ENCODE measurements around the gene OSBP2. TPM values are rescaled to one million over a fixed set of nuclear protein-coding genes. Genes with fewer than 3 reads are reported as not detected.

Gene OSBP2
- total RNA-seq, 2 donors from 2014 or later = 4.0 to 16.8 TPM

DNA sequence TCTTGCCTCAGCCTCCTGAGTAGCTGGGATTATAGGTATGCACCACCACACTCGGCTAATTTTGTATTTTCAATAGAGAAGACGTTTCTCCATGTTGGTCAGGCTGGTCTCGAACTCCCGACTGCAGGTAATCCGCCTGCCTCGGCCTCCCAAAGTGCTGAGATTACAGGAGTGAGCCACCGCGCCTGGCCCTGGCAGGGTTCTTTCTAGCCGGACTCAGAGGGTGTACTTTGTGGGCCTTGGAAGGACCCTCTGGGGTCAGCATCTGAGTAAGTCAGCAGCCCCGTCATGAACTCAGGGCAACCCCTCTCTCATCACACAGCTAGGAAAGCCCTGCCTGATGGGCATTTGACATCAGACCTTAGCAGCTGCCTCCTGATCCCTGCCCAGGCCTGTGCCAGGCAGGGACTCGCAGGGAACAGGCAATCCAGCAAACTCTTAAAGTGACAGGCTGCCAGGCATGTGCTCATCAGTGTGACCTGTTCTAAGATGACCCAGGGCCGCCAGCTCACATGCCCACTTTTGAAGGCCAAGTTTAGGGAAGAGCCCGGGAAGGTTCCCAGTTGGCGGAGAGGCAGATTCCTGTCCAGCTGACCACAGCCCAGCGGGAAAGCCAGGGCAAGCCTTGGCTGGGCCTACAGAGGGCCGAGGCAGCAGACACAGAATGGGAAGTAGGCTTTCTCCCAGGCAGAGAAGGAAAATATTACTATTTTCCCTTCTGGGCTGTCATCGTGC is 181.0 kb downstream of the OSBP2 start:
- Histone ChIP-seq H3K4me3 (no peak overlapping the region), H3K36me3 (no peaks in the 10 kb centered on the region), H3K4me1 (peaks cover 0 to 43% of the 10 kb centered on the region in 2 donors), H3K9me3 (no peaks in the 10 kb centered on the region), H3K27ac (peak overlapping the region; percentile 62 to 81), H3K27me3 (no peaks in the 10 kb centered on the region)
- DNase-seq (ENCODE audit: low spot score) = no peak
- TF ChIP-seq, protein P1, sequence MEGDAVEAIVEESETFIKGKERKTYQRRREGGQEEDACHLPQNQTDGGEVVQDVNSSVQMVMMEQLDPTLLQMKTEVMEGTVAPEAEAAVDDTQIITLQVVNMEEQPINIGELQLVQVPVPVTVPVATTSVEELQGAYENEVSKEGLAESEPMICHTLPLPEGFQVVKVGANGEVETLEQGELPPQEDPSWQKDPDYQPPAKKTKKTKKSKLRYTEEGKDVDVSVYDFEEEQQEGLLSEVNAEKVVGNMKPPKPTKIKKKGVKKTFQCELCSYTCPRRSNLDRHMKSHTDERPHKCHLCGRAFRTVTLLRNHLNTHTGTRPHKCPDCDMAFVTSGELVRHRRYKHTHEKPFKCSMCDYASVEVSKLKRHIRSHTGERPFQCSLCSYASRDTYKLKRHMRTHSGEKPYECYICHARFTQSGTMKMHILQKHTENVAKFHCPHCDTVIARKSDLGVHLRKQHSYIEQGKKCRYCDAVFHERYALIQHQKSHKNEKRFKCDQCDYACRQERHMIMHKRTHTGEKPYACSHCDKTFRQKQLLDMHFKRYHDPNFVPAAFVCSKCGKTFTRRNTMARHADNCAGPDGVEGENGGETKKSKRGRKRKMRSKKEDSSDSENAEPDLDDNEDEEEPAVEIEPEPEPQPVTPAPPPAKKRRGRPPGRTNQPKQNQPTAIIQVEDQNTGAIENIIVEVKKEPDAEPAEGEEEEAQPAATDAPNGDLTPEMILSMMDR (IDR thresholded peaks at IDR 0.05) = no peak

GRCh38 chr22:30876221-30876751 is 181.6 kb downstream of the OSBP2 start:
- no peaks in the 10 kb centered on the region for H3K36me3 ChIP-seq
- H3K9me3 ChIP-seq = no peaks in the 10 kb centered on the region
- H3K4me1 ChIP-seq = peaks cover 0 to 48% of the 10 kb centered on the region in 2 donors
- H3K4me3 ChIP-seq = no peak overlapping the region
- H3K27ac ChIP-seq = peak overlapping the region; percentile 62 to 81
- H3K27me3 ChIP-seq = no peaks in the 10 kb centered on the region
- TF ChIP-seq, protein P1 (IDR thresholded peaks at IDR 0.05) = no peak
- DNase-seq (ENCODE audit: low spot score) = no peak

GRCh38 chr22:30876915-30877553 is 182.4 kb downstream of the OSBP2 start:
- Histone ChIP-seq H3K36me3 (no peaks in the 10 kb centered on the region), H3K27me3 (no peaks in the 10 kb centered on the region), H3K4me3 (no peak overlapping the region), H3K9me3 (no peaks in the 10 kb centered on the region), H3K4me1 (peaks cover 0 to 56% of the 10 kb centered on the region in 2 donors), H3K27ac (peak overlapping the region; percentile 59 to 81)
- no peak for DNase-seq (ENCODE audit: low spot score)
- TF ChIP-seq, protein P1 (IDR thresholded peaks at IDR 0.05) = no peak

DNA sequence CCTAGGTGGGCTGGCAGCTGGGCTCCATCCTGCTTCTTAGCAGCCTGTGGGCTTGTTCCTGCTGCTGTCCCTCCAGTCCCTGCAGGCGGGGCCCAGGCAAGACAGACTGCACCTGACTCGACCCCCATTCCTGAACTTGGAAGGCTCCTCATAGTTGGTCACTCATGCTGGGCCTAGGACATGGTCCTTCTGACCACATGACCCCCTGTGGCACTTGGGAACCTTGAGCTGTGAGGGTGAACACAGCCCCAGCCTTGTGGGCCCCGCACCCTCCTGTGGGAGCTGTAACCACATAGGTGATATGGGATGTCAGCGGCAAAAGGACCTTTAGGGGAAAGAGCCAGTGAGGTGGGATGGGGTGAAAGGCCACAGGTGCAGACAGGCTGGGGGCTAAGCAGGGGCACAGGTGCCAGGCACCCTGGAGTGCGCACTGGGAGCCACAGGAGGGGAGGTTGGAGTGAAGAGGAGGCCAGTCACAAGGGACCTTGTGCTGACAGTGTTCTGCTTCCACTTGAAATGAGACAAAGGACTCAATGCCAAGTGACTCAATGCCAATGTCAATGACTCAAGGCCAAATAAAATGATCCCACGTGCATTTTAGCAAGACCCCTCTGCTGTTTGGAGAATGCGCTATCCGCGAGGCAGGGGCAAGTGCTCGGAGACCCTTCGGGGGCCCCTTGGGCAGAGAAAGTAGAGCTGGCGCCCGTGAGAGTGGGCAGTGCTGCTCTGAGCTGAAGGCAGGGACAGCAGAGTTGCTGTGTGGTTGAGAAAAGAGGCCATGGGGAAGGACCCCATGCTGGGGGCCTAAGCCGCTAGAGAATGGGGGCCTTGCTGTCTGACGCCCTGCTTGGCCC is 183.2 kb downstream of the OSBP2 start:
- TF ChIP-seq, protein P1 (IDR thresholded peaks at IDR 0.05) = no peak
- H3K27ac ChIP-seq = peak overlapping the region; percentile 59 to 81
- H3K27me3 ChIP-seq = no peaks in the 10 kb centered on the region
- H3K9me3 ChIP-seq = no peaks in the 10 kb centered on the region
- peaks cover 0 to 58% of the 10 kb centered on the region in 2 donors for H3K4me1 ChIP-seq
- no peak for DNase-seq (ENCODE audit: low spot score)
- H3K4me3 ChIP-seq = no peak overlapping the region
- no peaks in the 10 kb centered on the region for H3K36me3 ChIP-seq

DNA sequence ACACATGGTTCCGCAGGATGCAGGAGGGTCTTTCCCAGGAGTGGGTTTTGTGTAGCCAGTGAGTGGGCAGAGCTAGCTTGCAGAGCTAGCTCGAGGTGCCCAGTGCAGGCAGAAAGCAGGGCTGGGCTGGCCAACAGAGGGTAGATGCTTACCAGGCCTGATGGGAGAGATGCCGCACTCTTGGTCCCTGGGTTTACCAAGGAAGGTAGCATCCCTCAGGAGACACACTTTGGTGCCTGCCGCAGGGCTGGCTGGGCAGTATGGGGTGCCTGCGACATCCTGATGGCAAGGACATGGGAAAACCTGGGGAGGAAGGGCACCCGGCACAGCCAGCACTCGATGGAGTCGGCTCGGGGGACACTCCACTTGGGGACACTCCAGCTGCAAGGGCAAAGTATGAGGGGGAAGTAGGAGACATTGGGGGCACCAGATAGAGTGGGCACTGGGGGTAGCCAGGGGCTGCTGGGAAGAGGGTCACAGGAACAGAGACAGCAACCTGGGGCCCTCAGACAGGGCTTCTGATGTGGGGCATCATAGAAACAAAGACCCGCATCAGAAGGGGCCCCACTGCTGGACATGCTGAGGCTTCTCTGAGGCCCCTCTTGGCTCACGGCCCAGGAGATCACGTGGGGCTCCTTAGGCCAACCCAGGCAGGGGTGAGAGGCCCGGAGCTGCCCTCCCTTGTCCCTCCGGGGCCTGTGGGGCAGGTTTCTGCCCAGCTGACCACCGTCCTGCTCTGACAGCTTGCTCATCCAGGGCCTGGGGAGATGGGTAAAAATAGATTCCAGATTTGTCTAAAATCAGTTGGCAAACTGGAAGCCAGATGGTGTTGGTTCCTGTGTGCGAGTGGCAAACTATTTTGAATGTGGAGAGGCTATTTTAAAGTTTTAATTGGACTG is 184.1 kb downstream of the OSBP2 start:
- H3K4me1 ChIP-seq = peaks cover 0 to 58% of the 10 kb centered on the region in 2 donors
- no peak for DNase-seq (ENCODE audit: low spot score)
- TF ChIP-seq, protein P1 (IDR thresholded peaks at IDR 0.05) = no peak
- H3K27me3 ChIP-seq = no peaks in the 10 kb centered on the region
- H3K4me3 ChIP-seq = no peak overlapping the region
- no peaks in the 10 kb centered on the region for H3K9me3 ChIP-seq
- no peaks in the 10 kb centered on the region for H3K36me3 ChIP-seq
- peak overlapping the region; percentile 59 to 81 for H3K27ac ChIP-seq

All from right atrium auricular region (tissue), 2 donors.